GM20000 (cell line): ENCODE data around the gene MARCHF4.
A peak's percentile ranks its signal among the peaks of the same experiment; 100 is the strongest.

Source experiments
- DNase-seq: peaks from one replicate; pipeline ENCODE4 v3.0.0; 2012; ENCODE audit warnings: low spot score
- CTCF ChIP-seq: IDR thresholded peaks from 2 replicates; pipeline ENCODE4 v1.5.1; 2012; ENCODE audit warnings: mild to moderate bottlenecking, control low read depth; ENCODE audit errors: extremely low read depth, missing control alignments

The MARCHF4 gene

GRCh38 chr2:216371721-216372702 lies at the start of gene MARCHF4:
Gene MARCHF4, minus strand, starts transcription at chr2:216372483. Its CDS starts 2,223 bp downstream, at chr2:216370260.
- DNase-seq: peak; percentile 74
- TF ChIP-seq CTCF: no peak

GRCh38 chr2:216420367-216421101 lies 48.3 kb upstream of the MARCHF4 start:
- DNase-seq: no peak
- no peak for TF ChIP-seq CTCF

GRCh38 chr2:216418981-216419380 lies 46.7 kb upstream of the MARCHF4 start:
- no peak for TF ChIP-seq CTCF
- no peak for DNase-seq

- no peak for DNase-seq
- no peak for TF ChIP-seq CTCF
Observed at GRCh38 chr2:216416571-216417307, 44.5 kb upstream of the MARCHF4 start.

- TF ChIP-seq CTCF: no peak
- no peak for DNase-seq
Observed at GRCh38 chr2:216415541-216415940, 43.3 kb upstream of the MARCHF4 start.

GRCh38 chr2:216414772-216415319 lies 42.6 kb upstream of the MARCHF4 start:
- TF ChIP-seq CTCF: no peak
- no peak for DNase-seq
